HTERT RPE-1 (cell line): ENCODE measurements around the gene PIPOX.
"Not testable (repeated sequence)": the region's sequence is repeated elsewhere in the genome, so short reads cannot be mapped to it uniquely, and the experiment has no call there.

Experiments
- in situ Hi-C: fragments of 300-500 bp; cut with MboI; formaldehyde crosslinking; loops from 4 replicates; pipeline ENCODE4 v1.14.3; 2020; ENCODE audit warnings: low sequenced_read_pairs

The PIPOX gene

GRCh38 chr17:29073045-29073444 lies 30.1 kb downstream of the PIPOX start:
- in situ Hi-C loops: no loop called here

DNA sequence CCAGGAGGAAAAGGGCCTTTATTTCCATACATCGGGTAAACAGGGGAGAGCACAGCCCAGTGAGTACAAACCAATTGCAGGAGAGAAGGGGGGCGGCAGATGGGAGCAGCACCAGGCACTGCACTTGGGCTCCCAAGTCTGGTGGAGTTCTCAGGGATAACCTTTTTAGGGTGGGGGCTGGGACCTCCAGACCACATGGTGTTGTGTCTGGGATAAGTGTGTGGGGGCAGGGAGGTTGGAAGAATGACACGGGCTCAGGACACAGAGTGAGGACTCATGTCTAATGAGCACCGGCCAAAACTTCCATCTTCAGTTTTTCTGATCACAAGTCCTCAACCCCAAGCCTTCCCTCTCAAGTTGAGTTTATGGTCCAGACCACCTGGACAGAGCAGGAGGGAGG lies 30.6 kb downstream of the PIPOX start:
- in situ Hi-C loops: no loop called here

DNA sequence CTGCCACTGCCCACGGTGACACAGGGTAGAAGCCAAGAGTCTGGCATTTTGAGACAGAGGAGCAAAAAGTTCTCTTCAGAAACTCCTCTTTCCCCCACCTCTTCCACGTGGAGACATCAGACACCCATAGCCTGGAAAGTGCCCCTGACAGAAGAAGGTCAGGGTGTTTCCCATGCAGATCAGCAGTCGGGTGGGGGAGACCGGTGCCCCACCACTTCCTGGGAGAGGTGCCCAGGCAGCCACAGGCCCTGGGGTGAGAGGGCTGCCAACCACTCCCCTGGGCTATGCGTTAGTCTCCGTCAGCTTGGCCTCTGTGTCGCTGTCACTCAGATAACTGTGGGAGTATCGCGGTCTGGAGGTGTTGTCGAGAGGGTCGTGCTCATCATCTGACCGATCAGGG lies 31.5 kb downstream of the PIPOX start:
- in situ Hi-C loops: no loop called here

DNA sequence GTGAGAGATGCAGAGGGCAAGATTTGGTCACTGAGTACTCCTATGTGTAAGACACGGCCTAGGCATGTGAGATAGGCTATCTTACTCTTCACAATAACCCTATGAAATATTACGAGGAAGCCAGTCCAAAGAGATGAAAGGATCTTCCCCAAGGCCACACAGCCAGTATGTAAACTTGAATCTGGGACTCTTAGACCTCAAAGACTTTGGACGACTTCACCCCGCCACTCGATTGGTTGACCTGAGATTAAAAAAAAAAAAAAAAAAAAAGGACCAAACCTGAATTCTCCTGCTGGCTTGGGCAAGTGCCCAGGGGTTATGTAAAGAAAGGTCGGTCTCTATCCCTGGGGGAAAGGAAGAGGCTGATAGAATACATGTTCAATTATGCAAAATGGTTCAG lies 33.1 kb downstream of the PIPOX start:
- in situ Hi-C loops: no loop called here

DNA sequence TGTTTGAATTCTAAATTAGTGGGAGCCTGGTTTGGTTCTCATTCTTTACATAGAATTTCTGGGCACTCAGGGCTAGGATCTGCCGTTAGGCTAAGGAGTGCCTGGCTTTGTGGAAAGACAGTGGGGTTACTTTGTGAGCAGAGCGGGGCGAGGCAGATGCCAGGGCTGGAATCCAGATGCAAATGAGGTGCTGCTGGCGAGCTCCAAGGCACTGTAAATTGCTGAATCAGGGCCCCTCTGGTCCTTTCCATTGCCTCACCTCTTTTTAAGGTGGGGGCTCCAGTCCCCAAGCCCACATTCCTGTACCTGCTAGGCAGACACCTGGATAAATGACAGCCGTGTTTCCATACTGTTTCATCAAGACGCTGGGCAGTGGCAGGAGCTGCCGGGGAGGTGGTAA lies 33.8 kb downstream of the PIPOX start:
- in situ Hi-C loops: no loop called here

- in situ Hi-C loops: no loop called here
Measured at GRCh38 chr17:29077320-29077719, 34.4 kb downstream of the PIPOX start.

- in situ Hi-C loops: no loop called here
Measured at GRCh38 chr17:29078183-29079045, 35.5 kb downstream of the PIPOX start.

DNA sequence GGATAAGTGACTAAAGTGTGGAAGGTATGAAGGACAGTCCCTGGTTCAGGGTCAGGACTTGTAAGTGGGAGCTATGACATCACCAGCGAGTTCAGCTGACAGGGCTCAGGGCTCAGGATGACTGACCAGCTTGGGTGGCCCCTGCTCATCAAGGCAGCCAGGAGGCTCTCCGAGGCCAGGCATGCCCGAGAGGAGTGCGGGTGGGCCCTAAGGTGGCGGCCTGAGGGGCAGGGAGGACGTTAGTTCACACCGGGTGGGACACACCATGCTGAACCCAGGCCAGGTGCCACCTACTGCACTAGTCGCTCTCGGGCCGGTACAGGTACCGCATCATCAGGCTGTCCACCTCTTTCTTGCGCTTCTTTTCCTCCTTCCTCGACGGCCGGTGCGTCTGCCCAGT lies 36.5 kb downstream of the PIPOX start:
- in situ Hi-C loops: no loop called here

DNA sequence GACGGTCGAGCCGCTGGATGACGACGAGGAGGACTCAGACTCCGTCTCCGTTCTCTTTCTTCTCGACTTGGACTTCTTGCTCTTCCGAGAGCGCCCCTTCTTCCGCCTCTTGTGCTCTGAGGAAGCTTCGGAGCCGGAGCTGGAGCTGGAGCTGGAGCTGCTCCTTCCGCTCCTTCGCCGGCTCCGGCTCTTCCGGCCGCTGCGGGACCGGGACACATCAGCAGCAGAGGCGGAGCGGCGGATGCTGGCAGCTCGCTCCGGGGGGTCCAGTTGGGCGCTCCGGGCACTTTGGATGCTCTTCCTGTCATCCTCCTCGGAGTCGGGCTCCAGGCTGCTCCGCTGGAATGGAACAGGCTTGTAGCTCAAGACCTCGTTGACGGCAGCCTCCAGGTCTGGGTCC lies 36.9 kb downstream of the PIPOX start:
- in situ Hi-C loops: no loop called here

DNA sequence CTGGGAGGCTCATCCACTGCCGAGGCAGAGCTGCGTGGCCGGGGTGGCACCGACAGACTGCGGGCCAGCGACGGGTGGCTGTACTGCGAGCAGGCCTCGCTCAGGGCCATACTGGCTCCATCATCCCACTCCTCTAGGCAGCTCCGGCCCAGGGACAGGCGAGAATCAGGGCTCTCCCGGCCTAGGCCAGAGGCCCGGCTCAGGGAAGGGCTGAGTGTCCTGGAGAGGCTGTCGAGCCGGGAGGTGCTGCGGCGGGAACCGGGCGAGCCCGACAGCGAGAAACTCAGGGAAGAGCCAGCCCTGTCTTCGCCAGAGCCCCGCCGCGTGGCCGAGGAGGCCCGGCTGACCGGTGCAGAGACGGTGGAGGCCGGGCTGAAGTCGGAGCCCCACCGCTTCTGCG lies 37.4 kb downstream of the PIPOX start:
- in situ Hi-C loops: no loop called here

GRCh38 chr17:29080965-29081364 lies 38.0 kb downstream of the PIPOX start:
- in situ Hi-C loops: no loop called here

DNA sequence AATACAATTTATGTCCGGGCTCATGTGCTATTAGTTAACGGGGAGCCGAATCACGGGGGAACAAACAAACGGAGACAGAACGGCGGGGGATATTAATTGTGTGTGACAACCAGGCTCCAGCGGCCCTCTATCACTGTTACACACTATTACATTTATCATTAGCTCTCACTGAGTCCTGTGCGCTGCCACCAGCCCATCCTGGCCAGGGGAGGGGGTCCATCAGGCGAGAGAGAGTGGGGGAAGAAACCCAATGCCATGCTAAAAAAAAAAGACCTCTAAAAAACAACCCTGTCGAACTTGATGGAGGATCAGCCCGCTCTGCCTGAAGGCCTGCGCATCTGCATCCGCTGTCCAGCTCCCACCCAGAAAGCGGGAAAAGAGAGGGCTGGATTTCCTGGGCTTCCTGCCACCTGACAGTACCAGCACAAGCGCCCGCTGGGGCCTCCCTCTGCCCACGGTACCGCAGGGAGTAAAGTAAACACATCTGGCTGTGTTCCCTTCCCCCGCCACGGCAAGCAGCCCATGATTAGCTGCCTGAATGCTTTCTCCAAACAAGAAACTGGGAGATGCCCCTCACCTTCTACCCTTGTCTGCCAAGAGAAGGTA lies 41.7 kb downstream of the PIPOX start:
- in situ Hi-C loops: no loop called here

DNA sequence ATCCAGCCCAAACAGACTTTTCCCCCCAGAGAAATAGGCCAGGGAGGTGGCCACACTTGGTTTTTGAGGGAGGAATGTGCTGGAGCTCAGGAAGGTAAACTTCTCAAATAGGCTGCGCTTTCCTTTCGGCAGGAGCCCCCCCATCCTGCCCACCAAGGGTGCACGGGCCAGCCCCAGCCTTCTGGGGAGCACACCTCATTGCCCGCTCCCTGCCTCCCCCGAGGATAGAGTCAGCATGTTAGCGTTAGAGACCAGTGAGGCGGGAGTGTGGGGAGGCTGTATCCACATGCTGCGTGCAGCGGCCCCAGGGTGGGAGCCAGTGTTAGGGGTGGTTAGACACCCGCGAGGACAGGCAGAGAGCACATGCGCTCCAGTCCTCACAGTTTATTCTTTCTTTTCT lies 42.3 kb downstream of the PIPOX start:
- in situ Hi-C loops: no loop called here

DNA sequence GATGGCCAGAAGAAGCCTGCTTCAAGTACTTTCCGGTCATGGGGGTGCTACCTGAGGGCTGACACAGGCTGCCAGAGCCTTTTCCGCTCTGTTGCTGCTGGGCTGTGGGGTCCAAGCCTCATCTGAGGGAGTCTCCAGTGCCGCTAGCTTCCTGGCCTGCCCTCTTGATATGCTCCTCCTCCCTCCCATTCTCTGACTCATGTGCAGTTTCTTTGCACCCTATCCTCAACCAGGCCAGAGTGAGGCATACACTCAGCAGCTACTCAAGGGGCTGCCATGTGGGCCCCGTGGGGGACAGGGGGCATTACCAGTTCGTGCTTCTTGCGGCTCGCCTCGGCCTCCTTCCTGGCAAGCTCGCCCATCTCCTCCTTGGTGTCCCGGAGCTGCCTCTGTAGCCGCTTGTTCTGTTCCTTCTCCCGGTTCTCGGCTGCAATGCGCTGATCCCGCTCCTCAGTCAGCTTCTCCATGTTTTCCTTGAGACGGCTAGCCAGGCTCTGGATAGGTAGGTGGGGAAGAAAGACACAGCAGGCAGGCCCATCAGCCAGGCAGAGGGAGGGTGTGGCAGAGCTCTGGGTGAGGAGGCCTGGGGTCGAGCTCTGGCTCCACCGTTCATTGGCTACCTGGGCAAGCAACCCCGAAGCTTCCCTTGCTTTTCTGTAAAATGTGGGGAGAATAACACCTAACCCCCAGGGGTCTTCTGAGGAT lies 43.8 kb downstream of the PIPOX start:
- in situ Hi-C loops: no loop called here

GRCh38 chr17:29088782-29089181 lies 45.8 kb downstream of the PIPOX start:
- in situ Hi-C loops: not testable (repeated sequence)

GRCh38 chr17:29089601-29090044 lies 46.7 kb downstream of the PIPOX start:
- in situ Hi-C loops: no loop called here

GRCh38 chr17:29090108-29090507 lies 47.2 kb downstream of the PIPOX start:
- in situ Hi-C loops: no loop called here

GRCh38 chr17:29090750-29091605 lies 48.0 kb downstream of the PIPOX start:
- in situ Hi-C loops: no loop called here

- in situ Hi-C loops: no loop called here
Measured at GRCh38 chr17:29091606-29092289, 48.8 kb downstream of the PIPOX start.

DNA sequence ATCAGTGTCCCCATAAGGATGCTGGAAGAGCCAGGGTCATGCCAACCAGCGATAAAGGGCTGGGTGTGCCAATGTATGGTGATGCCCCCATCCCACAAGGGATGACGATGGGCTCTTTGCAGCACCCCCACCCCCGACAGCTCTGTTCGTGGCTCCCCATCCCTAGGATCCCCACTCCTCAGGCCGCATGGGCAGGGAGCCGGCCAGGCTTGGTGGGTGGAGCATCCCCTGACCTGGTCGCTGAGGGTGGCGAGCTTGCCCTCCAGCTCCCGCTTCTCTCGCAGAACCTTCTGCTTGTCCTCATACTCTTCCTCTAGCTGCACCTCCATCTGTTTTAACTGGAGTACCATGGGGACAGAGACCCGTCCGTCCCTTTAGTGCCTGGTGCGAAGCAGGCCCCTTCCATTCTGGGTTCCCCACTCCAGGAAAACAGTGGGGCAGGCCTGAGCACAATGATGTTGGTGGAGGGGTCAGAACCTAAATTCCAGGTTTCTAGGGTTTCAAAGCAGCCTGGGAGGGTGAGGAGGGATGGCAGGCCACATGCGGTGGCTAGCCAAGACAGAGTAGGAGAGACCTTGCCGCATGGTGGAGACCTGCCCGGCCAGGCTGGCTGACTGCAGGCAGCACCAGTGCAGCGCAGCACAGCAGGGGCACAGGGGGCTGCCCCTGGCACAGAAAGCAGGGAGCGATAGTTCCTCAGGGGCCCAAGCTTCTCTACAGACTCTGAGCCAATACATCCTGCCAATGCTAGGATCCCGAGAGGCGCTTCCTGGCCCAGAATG lies 50.3 kb downstream of the PIPOX start:
- in situ Hi-C loops: no loop called here
